Activated CD4-positive, alpha-beta T cell treated with anti-CD3 and anti-CD28 coated beads, Interleukin-2, amount 50 U/mL, for 1 hour (primary cell): ENCODE data around the gene CLTCL1.
"Not testable (repeated sequence)": the region's sequence is repeated elsewhere in the genome, so short reads cannot be mapped to it uniquely, and the experiment has no call there.

Experiments used
- DNase-seq: peaks from one replicate; pipeline ENCODE4 v3.0.0-alpha.2; 2020

Gene CLTCL1

GRCh38 chr22:19291580-19292457 lies at the start of gene CLTCL1:
Gene CLTCL1, minus strand, starts transcription at chr22:19291719. Its CDS starts 78 bp downstream, at chr22:19291641.
- DNase-seq, result peak; percentile 54

- no peak for DNase-seq
These were observed 45.6 kb upstream of the CLTCL1 start for GRCh38 chr22:19337137-19337536.

GRCh38 chr22:19336133-19337075 lies 44.9 kb upstream of the CLTCL1 start:
- no peak for DNase-seq

- DNase-seq, result no peak
These were observed 40.5 kb upstream of the CLTCL1 start for GRCh38 chr22:19331975-19332374.

GRCh38 chr22:19331474-19331873 lies 40.0 kb upstream of the CLTCL1 start:
- DNase-seq, result no peak

GRCh38 chr22:19330865-19331418 lies 39.4 kb upstream of the CLTCL1 start:
- DNase-seq, result no peak

- not testable (repeated sequence) for DNase-seq
These were observed 38.7 kb upstream of the CLTCL1 start for GRCh38 chr22:19330205-19330604.

GRCh38 chr22:19329454-19329853 lies 37.9 kb upstream of the CLTCL1 start:
- no peak for DNase-seq

GRCh38 chr22:19325296-19325948 lies 33.9 kb upstream of the CLTCL1 start:
- no peak for DNase-seq

GRCh38 chr22:19323420-19323819 lies 31.9 kb upstream of the CLTCL1 start:
- not testable (repeated sequence) for DNase-seq

- no peak for DNase-seq
These were observed 30.2 kb upstream of the CLTCL1 start for GRCh38 chr22:19321757-19322156.

GRCh38 chr22:19320136-19320535 lies 28.6 kb upstream of the CLTCL1 start:
- not testable (repeated sequence) for DNase-seq

GRCh38 chr22:19319281-19319680 lies 27.8 kb upstream of the CLTCL1 start:
- DNase-seq, result no peak

- no peak for DNase-seq
These were observed 26.3 kb upstream of the CLTCL1 start for GRCh38 chr22:19317865-19318264.

- DNase-seq, result no peak
These were observed 16.4 kb upstream of the CLTCL1 start for GRCh38 chr22:19307872-19308271.

- DNase-seq, result not testable (repeated sequence)
These were observed 15.0 kb upstream of the CLTCL1 start for GRCh38 chr22:19306535-19306934.

GRCh38 chr22:19304547-19304946 lies 13.0 kb upstream of the CLTCL1 start:
- DNase-seq, result no peak

GRCh38 chr22:19303785-19304184 lies 12.3 kb upstream of the CLTCL1 start:
- no peak for DNase-seq

GRCh38 chr22:19295733-19296132 lies 4.2 kb upstream of the CLTCL1 start:
- no peak for DNase-seq

- DNase-seq, result no peak
These were observed 1.1 kb upstream of the CLTCL1 start for GRCh38 chr22:19292458-19293230.

GRCh38 chr22:19291218-19291579 lies 320 bp downstream of the CLTCL1 start:
- peak; percentile 8 for DNase-seq
